GM12878 (cell line): ENCODE measurements around the gene PATJ. TPM values are rescaled to one million over a fixed set of nuclear protein-coding genes. Genes with fewer than 3 reads are reported as not detected.

Source experiments
- ATAC-seq: fragments of 200-7000 bp; cut with Tn5 transposase; 3 replicates; pipeline ENCODE4 v1.9.1; 2020; ENCODE audit warnings: mild to moderate bottlenecking, moderate library complexity
- BruUV-seq: library from RNA; stranded (reverse); fragments of 400-500 nt; replicated peaks from 2 replicates; lab custom pipeline; 2021; lab: Mats Ljungman, UMichigan
- CTCF ChIA-PET: fragments of 300-600 bp; sonication (Branson Sonifier 250); formaldehyde crosslinking; extraction: SDS; loops from one replicate; lab custom pipeline; 2021; ENCODE audit warnings: inconsistent platforms; lab: Yijun Ruan, JAX
- POLR2A ChIA-PET: fragments of 350-600 bp; formaldehyde crosslinking; extraction: SDS; loops from one replicate; lab custom pipeline; 2021; ENCODE audit warnings: inconsistent platforms; lab: Charles Lee
- RAD21 ChIA-PET: fragments of 300-600 bp; sonication (Branson Sonifier 250); formaldehyde crosslinking; loops from one replicate; lab custom pipeline; 2023; ENCODE audit warnings: antibody characterized with exemption; ENCODE audit not compliant: unreplicated experiment; lab: Charles Lee
- SMC1A ChIA-PET: fragments of 300-600 bp; sonication (Branson Sonifier 250); formaldehyde crosslinking; loops from one replicate; lab custom pipeline; 2023; ENCODE audit not compliant: unreplicated experiment, uncharacterized antibody; lab: Charles Lee
- DNase-seq: peaks from one replicate; pipeline ENCODE4 v3.0.0-alpha.2; 2011; ENCODE audit warnings: low read depth, low spot score
- FAIRE-seq: peaks from 3 replicates; lab custom pipeline; 2011; peaks lifted over from hg19 to GRCh38; lab: Jason Lieb, UNC
- H2AFZ ChIP-seq: 2 replicates; pipeline ENCODE4 v1.6.0; 2011; ENCODE audit warnings: low read depth, low read length, control low read depth; ENCODE audit not compliant: control insufficient read depth
- H3K27ac ChIP-seq: 2 replicates; pipeline ENCODE4 v1.5.1; 2011; ENCODE audit warnings: control low read depth; ENCODE audit not compliant: control insufficient read depth, insufficient read depth
- H3K27me3 ChIP-seq, 2 experiments: replicated peaks in 1 of 2; 2 replicates each; pipeline versions ENCODE4 v1.6.0 to v1.6.1; 2011; ENCODE audit warnings: low read length in 1 of 2; ENCODE audit not compliant: control insufficient read depth in 2 of 2, insufficient read depth in 2 of 2
- H3K36me3 ChIP-seq, 2 experiments: 2 replicates each; pipeline ENCODE4 v1.5.1; 2011; ENCODE audit warnings: low read length in 1 of 2; ENCODE audit not compliant: control insufficient read depth in 2 of 2, insufficient read depth in 2 of 2
- H3K4me1 ChIP-seq: 2 replicates; pipeline ENCODE4 v1.6.1; 2011; ENCODE audit warnings: mild to moderate bottlenecking, low read length, moderate library complexity, mixed read lengths; ENCODE audit not compliant: control insufficient read depth, insufficient read depth
- H3K4me2 ChIP-seq: 2 replicates; pipeline ENCODE4 v1.6.0; 2011; ENCODE audit warnings: control low read depth; ENCODE audit not compliant: control insufficient read depth, insufficient read depth
- H3K4me3 ChIP-seq: fragments of 200-600 bp; sonication (generic); 2 replicates; pipeline ENCODE4 v1.5.1; 2016
- H3K79me2 ChIP-seq: 2 replicates; pipeline ENCODE4 v1.6.0; 2011; ENCODE audit warnings: low read length; ENCODE audit not compliant: control insufficient read depth, insufficient read depth
- H3K9ac ChIP-seq: 2 replicates; pipeline ENCODE4 v1.8.0; 2011; ENCODE audit warnings: low read length, control low read depth, mixed read lengths; ENCODE audit not compliant: control insufficient read depth, insufficient read depth
- H3K9me3 ChIP-seq: replicated peaks from 3 replicates; pipeline ENCODE4 v1.5.1; 2011; ENCODE audit warnings: mild to moderate bottlenecking, low read length; ENCODE audit not compliant: control insufficient read depth, insufficient read depth
- H4K20me1 ChIP-seq: 2 replicates; pipeline ENCODE4 v1.6.0; 2011; ENCODE audit not compliant: control insufficient read depth, insufficient read depth
- ATF3 ChIP-seq: IDR thresholded peaks from 2 replicates; pipeline ENCODE4 v1.6.1; 2011; ENCODE audit warnings: low read depth, mild to moderate bottlenecking, low read length, moderate library complexity, borderline replicate concordance; ENCODE audit errors: extremely low read depth
- BCL11A ChIP-seq: IDR thresholded peaks from 2 replicates; pipeline ENCODE4 v1.6.1; 2011; ENCODE audit warnings: low read depth, low read length
- CBX5 ChIP-seq: sonication (generic); IDR thresholded peaks from 2 replicates; pipeline ENCODE4 v1.6.1; 2016; ENCODE audit warnings: low read depth, moderate library complexity, mild to moderate bottlenecking, inconsistent platforms
- FOXM1 ChIP-seq: IDR thresholded peaks from 2 replicates; pipeline ENCODE4 v1.6.1; 2012; ENCODE audit warnings: low read depth, mild to moderate bottlenecking, inconsistent platforms, low read length, moderate library complexity
- GABPA ChIP-seq: IDR thresholded peaks from 2 replicates; pipeline ENCODE4 v1.6.1; 2014; ENCODE audit warnings: antibody characterized with exemption, low read depth, mild to moderate bottlenecking, inconsistent platforms
- MAX ChIP-seq: IDR thresholded peaks from 2 replicates; pipeline ENCODE4 v1.6.1; 2012; ENCODE audit warnings: low read depth, low read length, improper control_type of control experiment
- MTA3 ChIP-seq: IDR thresholded peaks from 2 replicates; pipeline ENCODE4 v1.6.1; 2012; ENCODE audit warnings: low read length, inconsistent platforms, borderline replicate concordance
- MYB ChIP-seq: fragments of 150-350 bp; IDR thresholded peaks from 2 replicates; pipeline ENCODE4 v1.6.1; 2014; ENCODE audit warnings: mild to moderate bottlenecking, low read depth, low read length, borderline replicate concordance
- MYC ChIP-seq: IDR thresholded peaks from 2 replicates; pipeline ENCODE4 v1.6.1; 2011; ENCODE audit warnings: mild to moderate bottlenecking, low read length, moderate library complexity, inconsistent platforms; ENCODE audit not compliant: insufficient read depth, insufficient replicate concordance, insufficient read length, severe bottlenecking
- NBN ChIP-seq: fragments of 450-650 bp; IDR thresholded peaks from 2 replicates; pipeline ENCODE4 v1.6.1; 2016
- POLR2AphosphoS5 ChIP-seq: IDR thresholded peaks from 2 replicates; pipeline ENCODE4 v1.6.1; 2011; ENCODE audit warnings: mild to moderate bottlenecking, low read length, inconsistent platforms
- RBBP5 ChIP-seq: fragments of 200-600 bp; sonication (generic); conservative IDR thresholded peaks from 2 replicates; pipeline ENCODE4 v1.6.1; 2016
- RCOR1 ChIP-seq: conservative IDR thresholded peaks from 2 replicates; pipeline ENCODE4 v1.6.1; 2012; ENCODE audit warnings: low read depth, low read length, improper control_type of control experiment
- RELB ChIP-seq: fragments of 450-650 bp; IDR thresholded peaks from 2 replicates; pipeline ENCODE4 v1.6.1; 2017; ENCODE audit warnings: low read depth, mild to moderate bottlenecking, moderate library complexity
- SREBF1 ChIP-seq: IDR thresholded peaks from 2 replicates; pipeline ENCODE4 v1.6.1; 2012; ENCODE audit warnings: mild to moderate bottlenecking, low read length
- TCF7 ChIP-seq: IDR thresholded peaks from 2 replicates; pipeline ENCODE4 v1.6.1; 2014; ENCODE audit warnings: antibody characterized with exemption, borderline replicate concordance
- WGBS: methylation state at CpG from one replicate; pipeline ENCODE4 v1.1.6; 2016; ENCODE audit warnings: low lambda C conversion rate; ENCODE audit not compliant: insufficient replicate concordance, insufficient coverage; ENCODE audit errors: missing lambda C conversion rate; 5-methylcytosine and 5-hydroxymethylcytosine counted together
- in situ Hi-C: fragments of 300-500 bp; cut with MboI; formaldehyde crosslinking; loops from 9 replicates; pipeline ENCODE4 v1.14.3; 2018; ENCODE audit warnings: mixed read lengths
- intact Hi-C: fragments of 100-400 bp; cut with micrococcal nuclease; formaldehyde crosslinking; loops from one replicate; pipeline ENCODE4 v1.14.2; 2022; ENCODE audit not compliant: unreplicated experiment
- polyA plus RNA-seq, 11 experiments: library from polyadenylated mRNA; depleted of rRNA in 4 of 11; unstranded in 6 of 11; stranded (reverse) in 5 of 11; fragments of >200 nt; fragmentation: Nextera tagmentation in 4 of 11; fragmentation: Illumina TruSeq in 1 of 11; extraction: Ambion mirVana in 4 of 11; extraction: Trizol in 1 of 11; gene quantifications; 1 replicate in 1 of 11; 2 replicates in 10 of 11; pipeline versions ENCODE4 v1.2.1 to v1.2.3, GENCODE V29; 2011 to 2016; ENCODE audit warnings: inconsistent platforms in 2 of 11, missing spikeins in 2 of 11, low read depth in 1 of 11
- total RNA-seq, 4 experiments: library from RNA; depleted of rRNA in 3 of 4; stranded (reverse); fragments of >200 nt in 3 of 4; fragmentation: Illumina TruSeq in 1 of 4; extraction: Trizol in 1 of 4; gene quantifications; 2 replicates each; pipeline versions ENCODE4 v1.2.1 to v1.2.3, GENCODE V29; 2013 to 2021
- TF ChIP-seq, protein P1 (sequence below): fragments of 450-650 bp; formaldehyde crosslinking; IDR thresholded peaks from 2 replicates; pipeline ENCODE4 v1.4.0; 2022; ENCODE audit warnings: mild to moderate bottlenecking, moderate library complexity

Gene PATJ
- total and polyA plus RNA-seq, 10 of the 15 experiments (the other 5 are each of a cell fraction or from before 2014, with no cell fraction given), result 2.8 to 13.9 (median 6.9) TPM

DNA sequence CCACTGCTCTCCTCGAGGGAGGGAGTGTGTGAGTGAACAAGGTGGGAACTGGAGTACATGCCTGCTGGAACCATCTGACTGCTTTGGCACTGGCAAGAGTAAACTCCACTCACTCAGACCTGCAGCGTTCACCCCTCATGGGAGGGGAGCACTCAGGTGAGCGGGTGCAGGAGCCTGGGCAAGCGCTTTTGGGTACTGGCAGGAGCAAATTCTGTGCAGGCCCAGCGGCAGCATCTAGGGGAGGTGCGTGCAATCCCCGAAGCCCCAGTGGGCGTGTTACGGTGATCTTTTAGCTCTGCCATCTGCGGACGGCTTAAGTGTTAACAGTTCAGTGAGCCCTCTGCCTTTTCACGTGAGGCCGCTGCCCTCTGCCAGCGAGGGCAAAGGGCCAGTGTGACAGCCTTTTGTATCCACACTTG is 127.4 kb downstream of the PATJ start:
- no peaks in the 10 kb centered on the region for H4K20me1 ChIP-seq
- H3K36me3 ChIP-seq, result no peaks in the 10 kb centered on the region
- no TSS peak for BruUV-seq
- ChIA-PET POLR2A (no interaction called here), CTCF (no interaction called here), RAD21 (no interaction called here), SMC1A (no interaction called here)
- no peak overlapping the region for H3K27ac ChIP-seq
- intact Hi-C loops, result no loop called here
- no peak overlapping the region for H3K4me3 ChIP-seq
- no peaks in the 10 kb centered on the region for H3K27me3 ChIP-seq
- FAIRE-seq, result no peak
- WGBS, result 86% methylated on average over 14 of the region's 14 CpGs
- H3K4me1 ChIP-seq, result no peaks in the 10 kb centered on the region
- no peak for DNase-seq
- H3K9me3 ChIP-seq, result no peaks in the 10 kb centered on the region; the same call in 2 of the 3 replicates
- H3K4me2 ChIP-seq, result no peak overlapping the region
- no peak overlapping the region for H2AFZ ChIP-seq
- in situ Hi-C loops, result no loop called here
- H3K9ac ChIP-seq, result no peak overlapping the region
- ATAC-seq, result no peak
- H3K79me2 ChIP-seq, result no peaks in the 10 kb centered on the region
- TF ChIP-seq ATF3 (no peak), TCF7 (no peak), POLR2AphosphoS5 (no peak), MYB (no peak), GABPA (no peak), MAX (no peak), NBN (no peak), BCL11A (no peak), RCOR1 (no peak), SREBF1 (no peak), RBBP5 (no peak), FOXM1 (no peak), CBX5 (no peak), MYC (no peak), RELB (no peak), MTA3 (no peak)
- TF ChIP-seq, protein P1, sequence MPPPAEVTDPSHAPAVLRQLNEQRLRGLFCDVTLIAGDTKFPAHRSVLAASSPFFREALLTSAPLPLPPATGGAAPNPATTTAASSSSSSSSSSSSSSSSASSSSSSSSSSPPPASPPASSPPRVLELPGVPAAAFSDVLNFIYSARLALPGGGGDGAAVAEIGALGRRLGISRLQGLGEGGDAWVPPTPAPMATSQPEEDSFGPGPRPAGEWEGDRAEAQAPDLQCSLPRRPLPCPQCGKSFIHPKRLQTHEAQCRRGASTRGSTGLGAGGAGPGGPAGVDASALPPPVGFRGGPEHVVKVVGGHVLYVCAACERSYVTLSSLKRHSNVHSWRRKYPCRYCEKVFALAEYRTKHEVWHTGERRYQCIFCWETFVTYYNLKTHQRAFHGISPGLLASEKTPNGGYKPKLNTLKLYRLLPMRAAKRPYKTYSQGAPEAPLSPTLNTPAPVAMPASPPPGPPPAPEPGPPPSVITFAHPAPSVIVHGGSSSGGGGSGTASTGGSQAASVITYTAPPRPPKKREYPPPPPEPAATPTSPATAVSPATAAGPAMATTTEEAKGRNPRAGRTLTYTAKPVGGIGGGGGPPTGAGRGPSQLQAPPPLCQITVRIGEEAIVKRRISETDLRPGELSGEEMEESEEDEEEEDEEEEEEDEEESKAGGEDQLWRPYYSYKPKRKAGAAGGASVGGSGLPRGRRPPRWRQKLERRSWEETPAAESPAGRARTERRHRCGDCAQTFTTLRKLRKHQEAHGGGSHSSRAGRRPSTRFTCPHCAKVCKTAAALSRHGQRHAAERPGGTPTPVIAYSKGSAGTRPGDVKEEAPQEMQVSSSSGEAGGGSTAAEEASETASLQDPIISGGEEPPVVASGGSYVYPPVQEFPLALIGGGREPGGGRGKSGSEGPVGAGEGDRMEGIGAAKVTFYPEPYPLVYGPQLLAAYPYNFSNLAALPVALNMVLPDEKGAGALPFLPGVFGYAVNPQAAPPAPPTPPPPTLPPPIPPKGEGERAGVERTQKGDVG, result no peak
